DOHH2 (cell line): ENCODE data around the gene SMURF2.

Experiments
- EZH2phosphoT487 ChIP-seq: fragments of 200-600 bp; sonication (generic); IDR thresholded peaks from 2 replicates; pipeline ENCODE4 v1.6.1; 2017; ENCODE audit warnings: borderline replicate concordance, mild to moderate bottlenecking, antibody characterized with exemption, low read length, moderate library complexity, mixed read lengths
- TF ChIP-seq, protein P1 (sequence below): fragments of 200-600 bp; sonication (generic); IDR thresholded peaks from one replicate; pipeline ENCODE4 v1.5.1; 2014; ENCODE audit warnings: antibody characterized with exemption, mild to moderate bottlenecking, low read depth, low read length; ENCODE audit not compliant: poor library complexity, severe bottlenecking

DNA sequence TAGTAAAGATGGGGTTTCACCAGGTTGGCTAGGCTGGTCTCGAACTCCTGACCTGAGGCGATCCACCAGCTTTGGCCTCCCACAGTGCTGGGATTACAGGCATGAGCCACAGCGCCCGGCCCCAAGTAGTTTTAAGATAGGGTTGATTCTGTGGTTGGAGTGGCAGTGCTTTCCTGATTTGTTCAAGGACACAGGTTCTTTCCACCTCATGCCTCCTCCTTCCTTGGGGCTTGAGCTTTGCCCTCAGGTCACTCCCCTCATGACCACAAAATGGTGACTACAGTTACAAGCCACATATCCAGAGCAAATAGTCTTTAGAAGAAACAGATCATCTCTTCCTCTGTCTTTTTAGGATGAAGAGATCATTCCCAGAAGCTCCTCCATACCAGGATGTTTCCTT lies 25.3 kb upstream of the SMURF2 start:
- TF ChIP-seq, protein P1, sequence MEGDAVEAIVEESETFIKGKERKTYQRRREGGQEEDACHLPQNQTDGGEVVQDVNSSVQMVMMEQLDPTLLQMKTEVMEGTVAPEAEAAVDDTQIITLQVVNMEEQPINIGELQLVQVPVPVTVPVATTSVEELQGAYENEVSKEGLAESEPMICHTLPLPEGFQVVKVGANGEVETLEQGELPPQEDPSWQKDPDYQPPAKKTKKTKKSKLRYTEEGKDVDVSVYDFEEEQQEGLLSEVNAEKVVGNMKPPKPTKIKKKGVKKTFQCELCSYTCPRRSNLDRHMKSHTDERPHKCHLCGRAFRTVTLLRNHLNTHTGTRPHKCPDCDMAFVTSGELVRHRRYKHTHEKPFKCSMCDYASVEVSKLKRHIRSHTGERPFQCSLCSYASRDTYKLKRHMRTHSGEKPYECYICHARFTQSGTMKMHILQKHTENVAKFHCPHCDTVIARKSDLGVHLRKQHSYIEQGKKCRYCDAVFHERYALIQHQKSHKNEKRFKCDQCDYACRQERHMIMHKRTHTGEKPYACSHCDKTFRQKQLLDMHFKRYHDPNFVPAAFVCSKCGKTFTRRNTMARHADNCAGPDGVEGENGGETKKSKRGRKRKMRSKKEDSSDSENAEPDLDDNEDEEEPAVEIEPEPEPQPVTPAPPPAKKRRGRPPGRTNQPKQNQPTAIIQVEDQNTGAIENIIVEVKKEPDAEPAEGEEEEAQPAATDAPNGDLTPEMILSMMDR = no peak
- no peak for TF ChIP-seq EZH2phosphoT487
